HG02759 (cell line): ENCODE data around the gene B3GNT2.
"Not testable (repeated sequence)": the region's sequence is repeated elsewhere in the genome, so short reads cannot be mapped to it uniquely, and the experiment has no call there.

ENCODE experiments used
- ATAC-seq: cut with Tn5 transposase; IDR thresholded peaks from one replicate; pipeline ENCODE4 v1.9.1; 2021; ENCODE audit warnings: mild to moderate bottlenecking, moderate library complexity; ENCODE audit not compliant: unreplicated experiment

B3GNT2 gene

GRCh38 chr2:62184512-62185230, 11.2 kb upstream of the B3GNT2 start:
- no peak for ATAC-seq

DNA sequence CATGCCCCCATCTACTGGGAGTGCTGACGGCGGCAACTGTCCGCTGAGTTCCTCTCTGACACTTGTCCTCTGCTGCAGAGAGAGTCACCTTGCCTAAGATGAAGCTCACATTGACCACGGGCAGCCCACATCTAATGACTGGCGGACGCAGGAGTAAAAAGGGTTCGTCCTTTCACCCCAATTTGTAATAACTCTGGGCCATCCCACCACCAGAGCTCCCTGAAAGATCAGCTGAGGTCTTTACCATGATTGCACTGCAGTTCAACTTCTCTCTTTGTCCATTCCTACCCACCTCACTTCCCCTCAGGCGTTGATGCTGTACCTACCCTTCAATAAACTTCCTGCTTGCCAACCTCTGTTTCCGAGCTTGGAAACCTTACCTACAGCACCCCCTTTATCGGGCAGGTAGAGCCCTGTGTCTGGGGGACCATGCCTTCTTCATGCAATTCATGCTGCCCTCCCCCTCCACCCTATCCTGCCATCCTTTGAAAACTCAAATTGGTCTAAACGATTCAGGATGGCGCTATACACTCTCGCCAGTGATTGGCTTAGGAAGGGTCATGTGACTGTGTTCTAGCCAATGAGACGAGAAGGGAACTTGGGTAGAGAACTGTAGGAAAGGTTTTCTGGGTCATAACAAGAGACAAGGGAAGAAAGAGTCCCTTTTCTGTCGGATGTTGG, 10.3 kb upstream of the B3GNT2 start:
- no peak for ATAC-seq

DNA sequence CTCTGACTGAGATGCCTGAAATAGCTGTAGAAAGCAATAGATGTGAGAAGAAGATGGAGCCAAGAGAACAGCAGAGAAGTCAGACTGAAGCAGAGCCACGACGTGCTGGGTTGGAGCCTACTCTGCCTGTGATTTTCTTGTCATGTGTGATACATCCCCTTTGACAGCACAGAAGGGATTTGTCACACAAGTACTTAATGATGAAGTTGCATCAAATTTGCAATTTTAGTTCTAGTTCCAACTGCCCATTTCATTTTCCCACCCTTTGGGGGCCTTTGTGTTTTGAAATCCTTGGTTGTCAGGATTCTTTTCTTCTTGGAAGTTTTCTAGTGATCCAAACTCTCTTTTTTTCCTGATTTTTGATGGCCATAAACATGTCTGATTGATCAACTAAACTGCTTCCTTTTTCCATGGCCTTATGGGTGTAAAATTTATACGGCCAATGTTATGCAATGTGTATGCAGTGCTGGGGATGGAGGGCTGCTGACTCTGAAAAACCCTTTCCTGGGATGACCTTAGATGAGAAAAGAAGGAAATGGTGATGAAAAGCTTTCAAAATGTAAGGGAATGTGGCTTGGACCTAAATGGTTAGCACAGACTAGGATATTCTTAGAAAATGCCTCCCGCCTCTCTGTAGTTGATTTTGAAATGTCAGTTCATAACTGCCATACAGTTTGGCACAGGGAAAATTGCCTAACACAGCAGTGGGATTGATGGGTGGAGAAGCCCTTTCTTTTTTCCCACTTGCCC, 9.6 kb upstream of the B3GNT2 start:
- no peak for ATAC-seq

DNA sequence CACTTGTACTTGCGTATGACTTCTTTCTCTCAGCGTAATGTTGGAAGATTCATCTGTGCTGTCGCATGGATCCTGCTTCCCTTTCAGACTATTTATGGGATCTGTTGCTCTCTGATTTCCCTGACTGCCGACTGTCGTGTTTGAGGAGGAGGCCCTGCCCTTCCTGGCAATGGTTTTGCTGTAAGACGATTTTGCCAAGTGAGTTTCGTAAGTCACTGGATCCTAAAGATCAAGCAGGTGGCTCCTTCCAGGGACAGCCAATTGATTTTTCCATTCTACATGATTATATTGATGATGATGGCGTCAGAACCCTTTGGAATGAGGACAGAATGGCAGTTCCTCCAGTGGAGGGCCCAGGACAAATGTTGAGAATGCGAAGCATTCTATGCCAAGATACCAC, 8.7 kb upstream of the B3GNT2 start:
- ATAC-seq: no peak

DNA sequence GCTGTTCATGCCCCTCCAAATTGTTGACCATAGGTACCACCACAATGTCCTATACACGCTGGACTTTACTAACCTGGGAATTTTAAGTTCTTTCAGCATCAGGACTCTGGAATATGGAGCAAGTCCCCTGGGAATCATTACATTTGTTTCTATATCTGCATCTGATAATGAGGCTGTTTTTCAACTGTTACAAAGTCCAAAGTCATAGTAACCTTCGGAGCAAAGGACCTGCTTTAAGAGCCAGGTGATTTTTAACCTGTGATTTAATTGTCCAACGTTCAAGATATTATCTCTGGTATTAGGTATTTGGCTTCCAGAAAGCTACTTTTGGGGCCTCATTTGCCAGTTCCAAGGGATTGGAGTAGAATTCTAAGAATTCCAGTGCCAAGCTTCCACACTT, 7.5 kb upstream of the B3GNT2 start:
- ATAC-seq: no peak

DNA sequence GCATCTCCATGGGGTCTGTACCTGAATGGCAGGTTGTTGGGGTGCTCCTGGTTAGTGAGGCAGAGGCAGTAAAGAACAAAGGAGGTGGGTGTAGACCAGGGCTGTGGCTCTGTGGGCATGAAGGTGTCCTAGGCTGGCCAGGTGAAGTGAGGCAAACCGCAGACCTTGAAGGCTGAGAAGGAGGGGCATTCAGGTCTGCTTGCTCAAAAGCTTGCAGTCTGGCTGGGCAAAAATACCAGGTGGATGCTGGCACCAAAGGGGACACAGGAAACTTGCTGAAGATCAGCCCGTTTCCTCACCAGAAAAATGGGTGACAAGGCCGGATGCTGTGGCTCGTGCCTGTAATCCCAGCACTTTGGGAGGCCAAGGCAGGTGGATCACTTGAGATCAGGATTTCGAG, 6.7 kb upstream of the B3GNT2 start:
- no peak for ATAC-seq

GRCh38 chr2:62192811-62193210, 3.1 kb upstream of the B3GNT2 start:
- ATAC-seq: no peak

DNA sequence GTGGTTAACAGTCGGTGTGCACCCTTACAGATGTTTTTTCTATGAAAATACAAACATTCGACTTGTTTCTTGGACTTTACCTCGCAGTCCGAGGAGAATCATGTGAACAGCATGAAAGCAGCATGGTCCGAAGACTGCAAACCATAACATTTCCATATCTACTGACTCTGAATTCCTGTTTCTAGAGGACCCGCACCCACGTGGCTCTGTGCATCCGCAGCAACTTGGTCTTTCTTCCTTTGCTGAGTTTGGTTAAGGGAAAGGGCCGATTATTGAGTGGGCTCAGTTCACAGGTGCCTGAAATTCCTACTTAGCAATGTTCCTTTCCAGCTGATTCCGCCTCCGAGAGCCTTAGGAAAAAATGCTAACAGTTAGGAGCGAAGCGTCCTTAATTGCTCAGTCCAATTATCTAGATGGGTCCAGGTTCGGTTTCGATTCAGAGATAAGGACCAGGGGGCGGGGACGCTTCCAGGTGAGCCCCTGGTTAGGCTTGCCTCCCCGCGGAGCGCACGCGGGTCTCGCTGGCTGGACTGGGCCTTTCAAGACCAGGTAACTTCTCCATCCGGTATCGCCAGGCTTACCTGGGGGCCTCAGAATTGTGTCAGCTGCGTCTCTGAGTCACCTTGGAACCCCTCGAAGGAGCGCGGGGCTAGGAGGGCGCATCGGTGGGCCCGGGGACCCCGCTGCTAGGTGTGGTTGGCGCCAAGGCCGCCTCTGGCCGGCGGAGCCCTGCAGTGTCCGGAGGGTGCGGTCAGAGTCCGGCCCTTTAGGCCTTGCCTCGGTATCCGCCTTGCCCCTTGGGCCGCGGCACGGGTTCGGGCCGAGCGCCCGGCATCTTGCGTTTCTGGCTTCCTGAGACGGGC, 1.1 kb upstream of the B3GNT2 start:
- ATAC-seq: no peak

DNA sequence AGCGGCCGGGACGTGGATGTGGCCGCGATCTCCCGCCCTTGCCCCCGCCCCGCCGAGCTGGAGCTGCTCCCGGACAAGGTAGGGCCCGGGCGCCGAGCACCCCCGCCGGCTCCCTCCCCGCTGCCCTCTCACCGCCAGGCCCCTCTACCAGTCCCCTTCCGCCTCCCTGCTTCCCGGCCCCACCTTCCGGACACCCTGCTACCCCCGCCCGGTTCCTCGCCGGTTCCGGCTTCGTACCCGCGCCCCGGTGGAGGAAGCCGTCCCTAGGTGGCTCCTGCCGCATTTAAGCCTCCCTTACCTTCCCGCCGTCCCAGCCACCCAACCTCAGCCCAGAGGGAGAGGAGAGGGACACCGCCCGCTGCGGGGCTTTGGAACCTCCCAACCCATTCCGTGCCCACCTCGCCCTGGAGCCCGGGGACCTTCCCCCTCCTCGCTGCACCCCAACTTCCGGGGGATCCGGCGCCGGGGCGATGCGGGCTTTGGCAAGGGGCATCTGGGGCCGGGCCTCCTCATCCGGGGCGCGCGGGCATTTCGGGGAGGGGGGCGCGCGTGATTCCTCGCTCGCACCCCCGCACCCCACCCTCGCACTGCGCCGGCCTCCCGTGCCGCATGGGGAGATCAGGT, 475 bp downstream of the B3GNT2 start:
- peak; percentile 35 for ATAC-seq

GRCh38 chr2:62197011-62197924, 1.4 kb downstream of the B3GNT2 start:
- peak; percentile 13 for ATAC-seq

GRCh38 chr2:62197925-62198633, 2.2 kb downstream of the B3GNT2 start:
- no peak for ATAC-seq

DNA sequence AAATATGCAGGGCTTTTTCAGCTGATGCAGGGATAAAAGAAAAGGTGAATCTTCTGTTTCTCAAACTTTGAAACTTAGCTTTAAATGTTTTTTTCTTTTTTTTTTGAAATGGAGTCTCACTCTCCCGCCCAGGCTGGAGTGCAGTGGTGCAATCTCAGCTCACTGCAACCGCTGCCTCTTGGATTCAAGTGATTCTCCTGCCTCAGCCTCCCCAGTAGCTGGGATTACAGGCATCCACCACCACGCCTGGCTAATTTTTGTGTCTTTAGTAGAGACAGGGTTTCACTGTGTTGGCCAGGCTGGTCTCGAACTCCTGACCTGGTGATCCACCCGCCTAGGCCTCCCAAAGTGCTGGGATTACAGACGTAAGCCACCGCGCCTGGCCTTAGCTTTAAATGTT, 2.9 kb downstream of the B3GNT2 start:
- not testable (repeated sequence) for ATAC-seq

- ATAC-seq: no peak
These were observed 3.6 kb downstream of the B3GNT2 start for GRCh38 chr2:62199392-62200125.

GRCh38 chr2:62200291-62200841, 4.5 kb downstream of the B3GNT2 start:
- no peak for ATAC-seq

GRCh38 chr2:62200868-62201267, 5.0 kb downstream of the B3GNT2 start:
- no peak for ATAC-seq

GRCh38 chr2:62201307-62201706, 5.4 kb downstream of the B3GNT2 start:
- ATAC-seq: no peak

DNA sequence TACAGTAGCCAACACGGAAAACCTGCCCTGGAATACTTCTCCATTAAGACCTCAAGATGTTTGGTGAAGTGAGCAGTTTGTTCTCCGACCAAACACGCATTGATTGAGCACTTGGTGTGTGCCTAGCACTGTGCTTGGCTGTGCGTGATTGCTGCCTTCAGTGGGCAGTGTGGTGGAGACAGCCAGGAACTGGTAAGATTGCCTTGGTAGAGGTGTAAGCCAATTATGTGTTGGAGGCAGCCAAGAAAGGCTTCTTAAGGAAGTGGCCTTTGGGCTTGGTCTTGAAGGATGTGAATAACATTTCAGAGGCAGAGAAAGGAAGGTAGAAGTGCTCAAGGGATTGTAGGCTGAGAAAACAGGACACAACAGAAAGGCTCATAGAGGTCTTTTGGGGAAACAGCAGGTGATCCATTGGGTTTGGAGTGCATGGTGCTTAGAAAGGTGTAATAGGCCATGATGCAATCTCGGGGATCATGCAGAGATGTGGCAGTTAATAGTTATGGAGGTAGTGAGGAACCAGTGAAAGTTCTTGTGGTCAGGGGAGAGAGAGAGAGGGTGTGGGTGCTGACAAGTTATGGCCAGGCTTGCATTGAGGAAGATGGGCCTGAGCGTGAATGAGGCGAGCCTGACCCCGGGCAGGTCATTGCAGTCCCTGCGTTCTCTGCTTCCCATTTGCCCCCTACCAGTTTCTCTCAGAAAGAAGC, 6.3 kb downstream of the B3GNT2 start:
- peak; percentile 43 for ATAC-seq
